Hepatocyte (in vitro differentiated cells): ENCODE measurements around the gene LRRC49. TPM values are rescaled to one million over a fixed set of nuclear protein-coding genes. Genes with fewer than 3 reads are reported as not detected.

ENCODE experiments used
- DNase-seq: peaks from one replicate; pipeline ENCODE4 v3.0.0-alpha.2; 2016; ENCODE audit warnings: low spot score
- H2AFZ ChIP-seq: fragments of 200-600 bp; sonication (generic); 2 replicates; pipeline ENCODE4 v1.6.0; 2016; ENCODE audit warnings: antibody characterized with exemption, mild to moderate bottlenecking
- H3K27ac ChIP-seq: fragments of 200-600 bp; sonication (generic); 2 replicates; pipeline ENCODE4 v1.5.1; 2016; ENCODE audit warnings: mild to moderate bottlenecking
- H3K27me3 ChIP-seq: fragments of 200-600 bp; sonication (generic); 2 replicates; pipeline ENCODE4 v1.6.1; 2016
- H3K36me3 ChIP-seq: fragments of 200-600 bp; sonication (generic); replicated peaks from 2 replicates; pipeline ENCODE4 v1.5.1; 2016; ENCODE audit warnings: low read depth; ENCODE audit not compliant: insufficient read depth
- H3K4me1 ChIP-seq: fragments of 200-600 bp; sonication (generic); 2 replicates; pipeline ENCODE4 v1.5.1; 2016; ENCODE audit warnings: mild to moderate bottlenecking, moderate library complexity; ENCODE audit not compliant: insufficient read depth
- H3K4me2 ChIP-seq: fragments of 200-600 bp; sonication (generic); 2 replicates; pipeline ENCODE4 v1.6.0; 2016
- H3K4me3 ChIP-seq: fragments of 200-600 bp; sonication (generic); 2 replicates; pipeline ENCODE4 v1.5.1; 2016; ENCODE audit warnings: mild to moderate bottlenecking
- H3K79me2 ChIP-seq: fragments of 200-600 bp; sonication (generic); 2 replicates; pipeline ENCODE4 v1.6.0; 2017; ENCODE audit warnings: mild to moderate bottlenecking
- H3K9me2 ChIP-seq: fragments of 200-600 bp; sonication (generic); replicated peaks from 2 replicates; pipeline ENCODE4 v1.6.0; 2017; ENCODE audit warnings: mild to moderate bottlenecking; ENCODE audit not compliant: insufficient read depth
- H3K9me3 ChIP-seq: fragments of 200-600 bp; sonication (generic); 2 replicates; pipeline ENCODE4 v1.5.1; 2016; ENCODE audit warnings: low read depth, mild to moderate bottlenecking
- H4K20me1 ChIP-seq: fragments of 200-600 bp; sonication (generic); 2 replicates; pipeline ENCODE4 v1.6.0; 2016; ENCODE audit warnings: mild to moderate bottlenecking; ENCODE audit not compliant: insufficient read depth, poor library complexity, severe bottlenecking
- EZH2 ChIP-seq: fragments of 200-600 bp; sonication (generic); IDR thresholded peaks from 2 replicates; pipeline ENCODE4 v1.6.1; 2016; ENCODE audit warnings: antibody characterized with exemption, mild to moderate bottlenecking, borderline replicate concordance
- EZH2phosphoT487 ChIP-seq: fragments of 200-600 bp; sonication (generic); IDR thresholded peaks from one replicate; pipeline ENCODE4 v1.6.1; 2018; ENCODE audit warnings: antibody characterized with exemption, mild to moderate bottlenecking, low read depth, moderate library complexity; ENCODE audit not compliant: unreplicated experiment, severe bottlenecking
- WGBS: methylation state at CpG from one replicate; pipeline ENCODE4 v1.1.6; 2016; ENCODE audit warnings: low lambda C conversion rate; ENCODE audit errors: missing lambda C conversion rate; 5-methylcytosine and 5-hydroxymethylcytosine counted together
- polyA plus RNA-seq: library from polyadenylated mRNA; unstranded; fragments of >200 nt; fragmentation: Nextera tagmentation; extraction: Ambion mirVana; gene quantifications from 2 replicates; pipeline ENCODE4 v1.2.1, GENCODE V29; 2016
- total RNA-seq: library from RNA; depleted of rRNA; stranded (reverse); fragments of >200 nt; gene quantifications from 2 replicates; pipeline ENCODE4 v1.2.3, GENCODE V29; 2014
- TF ChIP-seq, protein P1 (sequence below): fragments of 200-600 bp; sonication (generic); IDR thresholded peaks from 2 replicates; pipeline ENCODE4 v1.5.1; 2016; ENCODE audit warnings: antibody characterized with exemption, mild to moderate bottlenecking; ENCODE audit not compliant: poor library complexity

LRRC49 gene
- total and polyA plus RNA-seq, 2 experiments from 2014 or later = 1.4 to 11.6 TPM

DNA sequence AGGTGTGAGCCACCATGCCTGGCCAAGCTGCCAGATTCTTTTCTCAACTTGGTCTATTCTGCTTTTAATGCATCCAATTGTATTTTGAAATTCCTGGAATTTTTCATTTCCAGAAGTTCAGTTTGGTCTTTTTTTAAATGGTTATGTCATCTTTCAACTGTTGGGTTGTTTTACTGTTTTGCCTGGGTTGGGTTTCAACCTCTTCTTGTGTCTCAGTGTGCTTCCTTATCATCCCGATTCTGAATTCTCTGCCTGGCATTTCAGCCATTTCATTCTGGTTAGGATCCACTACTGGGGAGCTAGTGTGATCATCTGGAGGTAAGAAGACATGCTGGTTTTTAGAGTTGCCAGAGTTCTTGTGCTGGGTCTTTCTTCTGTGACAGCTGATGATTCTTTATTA is 61.5 kb downstream of the LRRC49 start:
- Histone ChIP-seq H3K4me1 (no peaks in the 10 kb centered on the region), H3K27ac (no peak overlapping the region), H3K9me3 (peaks cover 8% of the 10 kb centered on the region), H3K9me2 (no peaks in the 10 kb centered on the region), H3K27me3 (no peaks in the 10 kb centered on the region), H3K4me3 (no peak overlapping the region), H3K4me2 (no peak overlapping the region), H3K36me3 (no peaks in the 10 kb centered on the region), H2AFZ (no peak overlapping the region), H3K79me2 (no peaks in the 10 kb centered on the region), H4K20me1 (no peaks in the 10 kb centered on the region)
- no peak for TF ChIP-seq EZH2
- TF ChIP-seq EZH2phosphoT487 = no peak
- TF ChIP-seq, protein P1, sequence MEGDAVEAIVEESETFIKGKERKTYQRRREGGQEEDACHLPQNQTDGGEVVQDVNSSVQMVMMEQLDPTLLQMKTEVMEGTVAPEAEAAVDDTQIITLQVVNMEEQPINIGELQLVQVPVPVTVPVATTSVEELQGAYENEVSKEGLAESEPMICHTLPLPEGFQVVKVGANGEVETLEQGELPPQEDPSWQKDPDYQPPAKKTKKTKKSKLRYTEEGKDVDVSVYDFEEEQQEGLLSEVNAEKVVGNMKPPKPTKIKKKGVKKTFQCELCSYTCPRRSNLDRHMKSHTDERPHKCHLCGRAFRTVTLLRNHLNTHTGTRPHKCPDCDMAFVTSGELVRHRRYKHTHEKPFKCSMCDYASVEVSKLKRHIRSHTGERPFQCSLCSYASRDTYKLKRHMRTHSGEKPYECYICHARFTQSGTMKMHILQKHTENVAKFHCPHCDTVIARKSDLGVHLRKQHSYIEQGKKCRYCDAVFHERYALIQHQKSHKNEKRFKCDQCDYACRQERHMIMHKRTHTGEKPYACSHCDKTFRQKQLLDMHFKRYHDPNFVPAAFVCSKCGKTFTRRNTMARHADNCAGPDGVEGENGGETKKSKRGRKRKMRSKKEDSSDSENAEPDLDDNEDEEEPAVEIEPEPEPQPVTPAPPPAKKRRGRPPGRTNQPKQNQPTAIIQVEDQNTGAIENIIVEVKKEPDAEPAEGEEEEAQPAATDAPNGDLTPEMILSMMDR = no peak
- WGBS = 93% methylated on average over 1 of the region's 1 CpG
- no peak for DNase-seq

DNA sequence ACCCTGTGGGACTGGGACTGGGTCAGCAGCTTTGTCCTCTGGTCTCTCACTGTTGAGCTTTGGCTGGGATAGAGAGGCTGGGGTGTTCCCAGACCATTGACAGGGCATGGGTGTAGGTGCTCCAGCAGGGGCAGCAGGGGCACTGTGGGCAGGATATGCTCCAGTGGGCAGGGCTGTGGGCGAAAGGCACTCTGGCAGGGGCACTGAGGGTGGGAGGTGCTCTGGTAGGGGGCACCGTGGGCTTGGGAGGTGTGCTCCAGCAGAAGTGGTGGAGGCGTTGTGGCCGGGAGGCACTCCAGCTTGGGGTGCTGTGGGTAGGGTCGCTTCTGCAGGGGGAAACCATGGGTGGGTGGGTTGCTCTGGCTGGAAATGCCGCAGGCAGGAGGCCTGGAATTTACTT is 62.1 kb downstream of the LRRC49 start:
- no peaks in the 10 kb centered on the region for H3K36me3 ChIP-seq
- no peak overlapping the region for H3K4me3 ChIP-seq
- no peak for DNase-seq
- TF ChIP-seq, protein P1 = no peak
- TF ChIP-seq EZH2 (no peak), EZH2phosphoT487 (no peak)
- no peak overlapping the region for H3K4me2 ChIP-seq
- H4K20me1 ChIP-seq = no peaks in the 10 kb centered on the region
- no peak overlapping the region for H2AFZ ChIP-seq
- H3K27me3 ChIP-seq = no peaks in the 10 kb centered on the region
- H3K4me1 ChIP-seq = no peaks in the 10 kb centered on the region
- no peaks in the 10 kb centered on the region for H3K79me2 ChIP-seq
- peaks cover 8% of the 10 kb centered on the region for H3K9me3 ChIP-seq
- 94% methylated on average over 4 of the region's 6 CpGs for WGBS
- H3K9me2 ChIP-seq = no peaks in the 10 kb centered on the region
- H3K27ac ChIP-seq = no peak overlapping the region

DNA sequence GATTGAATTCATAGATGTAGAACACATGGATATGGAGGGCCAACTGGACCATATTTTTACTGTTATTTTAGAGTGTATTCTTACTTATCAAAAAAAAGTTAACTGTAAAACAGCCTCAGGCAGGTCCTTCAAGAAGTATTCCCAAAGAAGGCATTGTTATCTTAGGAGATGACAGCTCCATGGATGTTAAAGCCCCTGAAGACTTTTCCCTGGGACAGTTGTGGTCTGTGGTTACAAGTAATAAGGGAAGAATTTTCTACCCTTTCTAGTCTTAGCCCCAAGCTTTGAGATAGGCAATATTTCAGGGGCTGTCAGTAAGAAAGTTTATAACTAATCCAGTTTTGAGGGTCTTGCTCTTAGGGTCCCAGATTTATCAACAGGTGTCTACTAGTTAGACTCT is 62.5 kb downstream of the LRRC49 start:
- Histone ChIP-seq H3K36me3 (no peaks in the 10 kb centered on the region), H3K4me3 (no peak overlapping the region), H3K4me2 (no peak overlapping the region), H3K9me2 (no peaks in the 10 kb centered on the region), H4K20me1 (no peaks in the 10 kb centered on the region), H3K9me3 (peaks cover 8% of the 10 kb centered on the region), H3K79me2 (no peaks in the 10 kb centered on the region), H3K27ac (no peak overlapping the region), H2AFZ (no peak overlapping the region), H3K4me1 (no peaks in the 10 kb centered on the region), H3K27me3 (no peaks in the 10 kb centered on the region)
- TF ChIP-seq EZH2 = no peak
- TF ChIP-seq EZH2phosphoT487 = no peak
- TF ChIP-seq, protein P1 = no peak
- DNase-seq = no peak

DNA sequence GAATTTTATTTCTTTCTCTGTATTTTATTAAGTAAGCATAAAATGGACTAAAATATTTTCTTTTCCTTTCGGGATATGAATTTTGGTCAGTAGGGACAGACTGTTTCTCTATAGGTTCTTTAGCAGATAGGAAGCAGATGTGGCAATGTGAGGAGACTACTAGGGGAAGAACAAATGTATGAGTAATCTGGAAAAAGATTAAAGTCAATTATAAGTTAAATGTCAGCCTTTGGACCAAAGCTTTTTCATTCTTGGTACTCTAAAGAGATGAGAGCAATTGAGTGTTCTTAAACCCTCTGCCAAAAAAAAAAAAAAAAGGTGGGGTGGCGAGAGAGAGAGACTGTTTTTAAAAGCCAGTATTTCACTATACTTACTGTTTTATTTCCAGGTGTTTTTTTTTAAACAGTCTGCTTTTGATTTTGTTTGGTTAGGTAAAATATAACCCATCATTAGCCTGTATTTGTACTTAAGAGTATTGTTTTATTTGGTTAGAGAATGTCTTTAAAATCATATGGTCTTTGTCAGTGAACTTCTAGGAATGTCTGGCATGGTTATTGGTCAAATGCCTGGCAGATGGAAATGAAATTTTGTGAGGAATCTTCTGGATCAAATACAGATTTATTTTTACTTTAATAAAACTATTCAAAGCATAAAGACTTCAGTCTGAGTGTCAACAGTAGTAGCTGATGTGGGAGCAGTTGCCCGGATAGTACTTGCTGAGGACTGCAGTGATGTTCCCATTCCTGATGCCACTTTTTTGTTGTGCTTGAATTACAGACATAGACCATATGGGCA is 63.8 kb downstream of the LRRC49 start:
- Histone ChIP-seq H3K4me3 (no peak overlapping the region), H4K20me1 (no peaks in the 10 kb centered on the region), H3K4me1 (no peaks in the 10 kb centered on the region), H3K9me3 (peaks cover 5% of the 10 kb centered on the region), H3K79me2 (no peaks in the 10 kb centered on the region), H3K36me3 (no peaks in the 10 kb centered on the region), H2AFZ (no peak overlapping the region), H3K27ac (no peak overlapping the region), H3K27me3 (no peaks in the 10 kb centered on the region), H3K9me2 (no peaks in the 10 kb centered on the region), H3K4me2 (no peak overlapping the region)
- 65% methylated on average over 3 of the region's 3 CpGs for WGBS
- TF ChIP-seq EZH2phosphoT487 (no peak), EZH2 (no peak)
- TF ChIP-seq, protein P1 = no peak
- DNase-seq = no peak
